ENCODE results near the gene ZNF689.
"Not testable (repeated sequence)": the region's sequence is repeated elsewhere in the genome, so short reads cannot be mapped to it uniquely, and the experiment has no call there.

The ZNF689 gene

DNA sequence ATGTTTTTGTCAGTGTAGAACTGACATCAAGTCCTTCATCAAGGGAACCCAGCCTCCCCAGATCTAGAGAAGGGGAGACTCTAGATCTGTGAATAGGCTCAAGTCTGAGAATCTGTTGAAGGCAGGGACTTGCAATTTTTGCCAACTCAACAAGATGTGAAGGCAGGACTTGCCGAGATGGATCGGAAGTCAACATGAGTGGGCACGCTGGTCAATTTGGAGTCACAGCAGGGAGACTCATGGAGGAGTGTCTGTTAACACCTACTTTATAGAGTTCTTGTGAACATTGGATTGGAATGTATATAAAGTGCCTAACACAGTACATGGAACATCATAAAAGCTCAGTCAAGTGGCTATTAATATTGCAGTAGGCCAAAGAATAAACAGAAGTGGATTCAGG lies 10.0 kb downstream of the ZNF689 start:
- ATAC-seq (no peak), DNase-seq (no peak)

DNA sequence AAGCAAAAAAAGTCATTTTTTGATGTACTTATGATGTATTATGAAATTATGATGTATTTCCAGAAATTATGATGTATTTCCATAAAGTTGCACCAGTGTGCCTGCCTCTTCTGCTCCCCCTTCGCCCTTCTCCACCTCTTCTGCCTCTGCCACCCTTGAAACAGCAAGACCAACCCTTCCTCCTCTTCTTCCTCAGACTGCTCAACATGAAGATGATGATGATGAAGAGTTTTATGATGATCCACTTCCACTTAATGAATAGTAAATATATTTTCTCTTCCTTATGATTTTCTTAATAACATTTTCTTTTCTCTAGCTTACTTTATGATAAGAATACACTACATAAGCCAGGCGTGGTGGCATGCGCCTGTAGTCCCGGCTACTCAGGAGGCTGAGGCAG lies 17.3 kb downstream of the ZNF689 start:
- ATAC-seq (no peak), DNase-seq (no peak)

DNA sequence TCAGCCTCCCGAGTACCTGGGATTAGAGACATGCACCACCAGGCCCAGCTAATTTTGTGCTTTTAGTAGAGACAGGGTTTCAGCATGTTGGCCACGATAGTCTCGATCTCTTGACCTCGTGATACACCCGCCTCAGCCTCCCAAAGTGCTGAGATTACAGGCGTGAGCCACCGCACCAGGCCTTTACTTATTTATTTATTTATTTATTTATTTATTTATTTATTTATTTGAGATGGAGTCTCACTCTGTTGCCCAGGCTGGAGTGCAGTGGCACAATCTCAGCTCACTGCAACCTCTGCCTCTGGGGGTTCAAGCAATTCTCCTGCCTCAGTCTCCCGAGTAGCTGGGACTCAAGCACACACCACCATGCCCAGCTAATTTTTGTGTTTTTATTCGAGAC lies 19.3 kb downstream of the ZNF689 start:
- not testable (repeated sequence) for DNase-seq, ATAC-seq

DNA sequence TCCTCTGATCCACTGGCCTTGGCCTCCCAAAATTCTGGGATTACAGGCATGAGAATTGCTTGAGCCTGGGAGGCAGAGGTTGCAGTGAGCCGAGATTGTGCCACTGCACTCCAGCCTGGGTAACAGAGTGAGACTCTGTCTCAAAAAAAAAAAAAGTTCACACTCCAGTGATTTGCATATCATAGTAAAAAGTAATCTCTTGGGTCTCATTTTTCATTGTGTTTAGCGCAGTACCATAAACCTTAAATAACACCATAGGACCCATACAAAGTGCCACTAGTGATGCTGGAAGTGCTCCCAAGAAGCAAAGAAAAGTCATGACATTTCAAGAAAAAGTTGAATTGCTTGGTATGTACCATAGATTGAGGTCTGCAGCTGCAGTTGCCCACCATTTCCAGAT lies 20.6 kb downstream of the ZNF689 start:
- DNase-seq, ATAC-seq: not testable (repeated sequence)

DNA sequence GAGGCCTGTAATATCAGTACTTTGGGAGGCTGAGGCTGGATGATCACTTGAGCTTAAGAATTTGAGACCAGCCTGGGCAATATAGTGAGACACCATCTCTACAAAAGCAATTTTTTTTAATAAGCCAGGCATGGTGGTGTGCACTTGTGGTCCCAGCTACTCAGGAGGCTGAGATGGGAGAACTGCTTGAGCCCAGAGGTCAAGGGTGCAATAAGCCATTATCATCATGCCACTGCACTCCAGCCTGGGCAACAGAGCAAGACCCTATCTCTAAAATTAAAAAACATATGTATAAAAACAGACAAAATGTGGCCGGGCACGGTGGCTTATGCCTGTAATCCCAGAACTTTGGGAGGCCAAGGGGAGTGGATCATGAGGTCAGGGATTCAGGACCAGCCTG lies 21.5 kb downstream of the ZNF689 start:
- ATAC-seq, result no peak
- DNase-seq, result no peak

DNA sequence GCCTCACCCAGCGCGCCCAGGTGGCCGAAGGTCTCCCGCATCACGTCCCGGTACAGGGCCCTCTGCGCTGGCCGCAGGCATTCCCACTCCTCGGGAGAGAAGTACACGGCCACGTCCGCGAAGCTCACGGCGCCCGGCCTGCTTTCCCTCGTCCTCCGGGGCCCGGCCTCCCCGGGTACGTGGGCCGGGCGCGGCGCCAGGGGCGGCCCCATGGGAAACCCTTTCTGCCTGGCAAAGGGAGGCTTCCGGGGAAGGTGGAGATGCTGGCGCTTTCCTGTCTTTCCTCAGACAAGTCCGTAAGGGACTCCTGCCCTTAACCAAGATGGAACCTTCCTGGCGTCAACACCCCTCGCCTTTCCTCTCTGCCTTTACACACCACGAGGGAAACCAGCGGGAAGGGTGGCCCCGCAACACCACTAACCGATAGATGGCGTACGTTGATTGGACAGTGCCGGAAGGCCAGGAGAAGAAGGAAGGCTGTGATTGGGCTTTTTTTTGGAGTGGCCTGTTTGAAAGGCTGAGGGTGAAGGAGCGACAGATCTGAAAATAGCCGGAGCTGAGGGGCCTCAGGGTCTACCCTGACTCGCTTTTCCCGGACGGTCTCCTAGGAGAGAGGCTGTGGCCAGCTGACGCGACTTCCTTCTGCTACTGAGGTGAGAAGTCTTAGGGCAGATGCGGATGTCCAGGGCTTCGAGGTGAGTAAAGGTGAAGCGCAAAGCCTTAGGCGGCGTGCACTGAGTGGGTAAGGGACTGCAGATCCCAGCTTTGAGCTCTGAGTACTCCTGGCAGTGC lies 24.6 kb downstream of the ZNF689 start, which contains the start of gene ZNF785:
ZNF785 (minus strand) TSS at position 298 of the 792 bp plus-strand sequence; CDS start at position 212, 86 bp downstream.
- peak; percentile 91 for DNase-seq
- peak; percentile 96 for ATAC-seq

DNA sequence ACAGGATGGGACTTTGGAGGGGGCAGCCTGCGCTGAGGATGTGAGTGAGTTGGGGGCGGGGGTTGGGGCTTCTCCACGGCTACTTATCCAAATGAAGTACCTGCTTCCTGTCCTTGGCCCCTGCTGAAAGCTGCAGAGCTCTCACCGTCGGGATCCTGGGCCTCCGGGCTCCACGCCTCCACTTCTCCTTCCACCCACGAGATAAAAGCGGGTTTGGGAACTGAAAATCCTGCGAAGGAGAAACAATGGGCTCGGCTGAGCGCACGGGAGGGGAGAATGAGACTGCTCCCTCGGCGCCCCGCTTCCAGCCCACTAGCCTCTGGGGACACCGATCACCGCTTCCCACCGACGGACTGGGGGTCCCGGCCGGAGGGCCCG lies 25.2 kb downstream of the ZNF689 start:
- DNase-seq (peak; percentile 42), ATAC-seq (peak; percentile 7)

DNA sequence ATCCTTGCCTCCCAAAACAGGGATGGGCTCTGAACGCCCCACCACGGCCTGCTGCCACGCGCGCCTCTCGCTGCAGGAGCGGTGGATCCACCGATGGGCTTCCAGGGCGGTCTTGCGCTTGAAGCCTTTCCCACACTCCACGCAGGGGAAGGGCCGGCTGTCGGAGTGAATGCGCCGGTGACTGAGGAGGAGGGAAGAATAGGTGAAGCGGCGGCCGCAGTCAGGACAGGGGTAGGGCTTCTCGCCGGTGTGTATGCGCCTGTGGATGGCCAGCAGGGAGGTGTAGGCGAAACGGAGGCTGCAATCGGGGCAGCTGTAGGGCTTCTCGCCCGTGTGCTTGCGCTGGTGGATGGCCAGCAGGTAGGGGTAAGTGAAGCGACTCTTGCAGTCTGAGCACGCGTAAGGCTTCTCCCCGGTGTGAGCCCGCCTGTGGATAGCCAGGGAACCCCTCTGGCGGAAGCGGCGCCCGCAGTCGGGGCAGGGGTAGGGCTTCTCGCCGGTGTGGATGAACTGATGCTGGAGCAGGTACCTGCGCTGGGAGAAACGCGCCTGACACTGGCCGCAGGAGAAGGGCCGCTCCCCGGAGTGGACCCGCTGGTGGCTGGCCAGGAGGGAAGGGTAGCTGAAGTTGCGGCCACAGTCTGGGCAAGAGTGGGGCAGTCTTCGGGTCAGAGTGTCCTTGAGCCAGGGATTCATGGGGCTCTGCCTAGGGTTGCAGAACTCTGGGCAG lies 27.4 kb downstream of the ZNF689 start:
- no peak for DNase-seq
- ATAC-seq, result no peak

DNA sequence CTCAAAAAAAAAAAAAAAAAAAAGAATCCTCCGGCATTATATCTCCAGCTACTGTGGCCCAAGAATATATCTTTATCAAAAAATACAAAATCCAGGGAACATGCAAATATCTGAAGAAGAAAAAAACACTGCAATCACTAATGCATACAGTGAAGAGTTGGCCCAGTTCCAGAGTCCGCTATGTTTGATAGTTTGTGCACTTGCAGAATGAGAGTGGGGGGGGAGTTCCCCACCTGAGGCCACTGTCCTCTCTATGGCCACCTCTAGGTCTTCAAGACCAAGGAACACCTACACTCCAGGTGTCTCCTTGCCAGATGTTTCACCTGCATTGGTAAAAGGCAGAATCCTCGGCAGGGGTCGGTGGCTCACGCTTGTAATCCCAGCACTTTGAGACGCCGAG lies 28.7 kb downstream of the ZNF689 start:
- no peak for DNase-seq

DNA sequence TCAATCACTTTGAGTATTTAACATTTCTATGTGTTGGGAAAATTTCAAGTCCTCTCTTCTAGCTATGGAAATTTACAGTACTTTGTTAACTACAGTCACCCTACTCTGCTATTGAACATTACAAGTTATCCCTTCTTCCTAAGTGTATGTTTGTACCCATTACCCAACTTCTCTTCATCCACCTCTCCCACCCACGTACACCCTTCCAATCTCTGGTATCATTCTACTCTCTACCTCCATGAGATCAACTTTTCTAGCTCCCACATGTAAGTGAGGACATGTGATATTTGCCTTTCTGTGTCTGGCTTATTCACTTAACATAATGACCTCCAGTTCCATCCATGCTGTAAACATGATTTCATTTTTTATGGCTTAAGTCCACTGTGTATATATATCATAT lies 35.5 kb downstream of the ZNF689 start:
- ATAC-seq, result no peak
- DNase-seq, result no peak

More for the DNA sequence above, 28.7 kb downstream of the ZNF689 start:
- no peak for ATAC-seq

DNA sequence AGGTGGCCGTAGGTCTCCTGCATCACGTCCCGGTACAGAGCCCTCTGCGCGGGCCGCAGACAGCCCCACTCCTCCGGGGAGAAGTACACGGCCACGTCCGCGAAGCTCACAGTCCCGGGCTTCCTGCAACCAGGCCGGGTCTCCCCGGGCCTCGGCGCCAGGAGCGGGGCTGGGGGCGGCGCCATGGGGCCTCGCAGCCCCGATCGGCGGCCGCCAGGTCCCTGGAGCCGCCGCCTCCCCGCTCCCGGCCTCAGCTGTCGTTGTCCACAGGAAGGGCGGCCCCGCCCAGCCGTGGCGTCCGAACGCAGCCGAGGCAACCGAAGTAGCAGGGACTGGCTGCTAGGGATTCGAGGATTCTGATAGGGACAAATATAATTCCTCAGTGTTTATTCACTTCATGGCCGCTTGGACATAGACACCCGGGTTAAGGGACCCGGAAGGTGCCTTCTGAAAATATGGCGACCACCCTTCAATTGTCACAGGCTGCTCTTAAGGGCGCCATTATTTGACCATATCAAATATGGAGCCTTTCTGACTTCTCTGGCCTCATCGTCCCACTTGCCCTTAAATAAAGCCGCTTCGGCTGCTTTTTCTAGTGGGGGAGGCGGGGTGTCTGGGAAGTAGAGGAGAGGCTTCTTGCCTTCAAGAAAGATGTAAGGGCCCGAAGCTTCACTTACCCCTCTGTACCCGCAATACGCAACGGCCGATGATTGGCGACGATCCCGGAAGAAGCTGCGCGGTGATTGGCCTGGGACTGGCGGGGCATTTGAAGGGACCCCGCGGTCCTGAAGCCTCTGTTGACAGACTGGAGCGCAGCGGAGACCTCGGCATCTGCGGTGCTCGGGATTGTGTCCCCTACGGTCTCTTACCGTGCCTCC lies 38.5 kb downstream of the ZNF689 start, which contains the start of gene ZNF688:
ZNF688 (minus strand) TSS at position 270 of the 878 bp plus-strand sequence; CDS start at position 185, 85 bp downstream.
- ATAC-seq (peak; percentile 84), DNase-seq (peak; percentile 90)

DNA sequence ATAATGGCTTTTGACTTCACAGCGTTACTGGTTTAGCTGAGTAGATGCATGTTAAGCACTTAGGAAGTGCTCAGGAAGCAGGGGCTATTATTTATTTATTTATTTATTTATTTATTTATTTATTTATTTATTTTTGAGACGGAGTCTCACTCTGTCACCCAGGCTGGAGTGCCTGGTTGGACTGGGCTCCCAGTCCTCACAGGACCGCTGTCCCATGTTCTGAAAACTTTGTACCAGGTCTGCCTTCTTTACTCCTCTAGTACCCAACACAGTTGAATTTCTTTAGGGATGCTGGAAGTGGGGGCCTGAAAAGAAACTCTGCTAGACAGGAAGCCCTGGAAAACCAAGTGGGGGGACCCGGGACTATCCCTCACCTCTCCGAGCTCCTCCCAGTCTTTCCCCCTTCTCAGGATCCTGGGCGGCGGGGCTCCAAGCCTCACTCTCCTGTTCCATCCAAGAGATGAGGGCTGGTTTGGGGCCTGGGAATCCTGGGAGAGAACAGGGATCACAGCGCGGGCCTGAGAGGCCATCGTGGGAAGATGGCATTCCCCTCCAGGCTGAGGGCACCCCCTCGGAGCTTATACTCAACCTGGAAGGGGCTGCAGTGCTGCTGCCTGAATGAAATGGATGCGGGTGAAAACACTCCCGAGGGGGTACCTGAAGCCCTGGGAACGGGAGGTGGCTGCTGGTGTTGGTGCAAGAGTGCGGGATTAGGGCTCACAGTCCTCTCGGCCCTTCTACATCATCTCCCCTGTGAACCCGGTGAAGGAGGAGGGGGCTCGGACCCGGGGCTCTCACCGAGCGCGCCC lies 39.3 kb downstream of the ZNF689 start:
- no peak for DNase-seq
- no peak for ATAC-seq

DNA sequence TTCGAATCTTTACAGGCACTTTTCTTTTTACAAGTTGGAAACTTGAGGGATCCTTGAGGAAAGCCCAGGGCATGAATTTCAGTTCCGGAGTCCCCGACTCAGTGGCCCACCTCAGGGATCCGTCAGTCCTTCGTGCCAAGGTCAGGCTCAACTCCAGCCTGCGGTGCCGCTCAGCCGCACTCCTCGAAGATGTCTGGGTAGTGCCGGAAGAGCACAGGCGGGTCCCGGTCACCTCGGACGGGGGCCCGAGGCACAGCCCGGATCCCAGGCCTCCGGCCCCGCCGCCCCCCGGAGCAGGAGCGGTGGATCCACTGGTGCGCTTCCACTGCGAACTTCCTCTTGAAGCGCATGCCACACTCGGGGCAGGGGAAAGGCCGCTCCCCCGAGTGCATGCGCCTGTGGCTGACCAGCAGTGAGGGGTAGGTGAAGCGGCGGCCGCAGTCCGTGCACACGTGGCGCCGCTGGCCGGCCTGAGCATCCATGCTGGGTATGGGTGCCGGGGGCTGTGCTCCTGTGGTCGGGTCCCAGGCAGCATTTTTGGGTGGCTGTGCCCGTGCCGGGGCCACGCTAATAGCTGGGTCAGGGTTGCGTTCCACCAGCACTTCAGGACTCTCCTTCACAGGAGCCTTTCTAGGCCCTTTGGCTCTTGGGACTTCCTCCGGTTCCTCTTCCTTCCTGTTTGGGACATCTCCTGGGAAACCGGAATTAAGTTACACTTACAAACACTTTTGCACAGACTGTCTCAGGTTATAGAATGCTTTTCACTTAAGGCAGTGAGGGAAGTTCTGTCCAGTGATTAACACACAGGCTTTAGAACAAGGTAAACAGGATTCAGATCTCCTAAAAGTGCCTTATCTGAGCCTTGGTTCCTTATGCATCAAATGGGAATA lies 40.2 kb downstream of the ZNF689 start:
- no peak for DNase-seq
- ATAC-seq, result no peak

DNA sequence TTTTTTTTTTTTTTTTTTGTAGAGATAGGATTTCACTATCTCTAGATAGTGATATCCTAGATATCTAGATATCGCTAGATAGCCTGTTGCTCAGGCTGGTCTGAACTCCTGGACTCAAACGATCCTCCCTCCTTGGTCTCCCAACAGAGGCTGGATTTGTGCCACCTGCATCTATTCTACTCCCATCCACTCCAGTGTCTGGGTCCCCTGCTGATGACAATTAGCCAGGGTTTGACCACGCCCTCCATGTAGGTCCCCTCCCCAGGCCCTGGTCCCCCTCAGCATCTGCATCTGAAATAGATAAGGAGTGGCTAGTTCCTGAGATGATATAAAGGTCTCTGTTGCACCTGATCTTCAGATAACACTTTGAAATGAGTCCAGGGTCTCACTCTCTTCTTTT lies 40.9 kb downstream of the ZNF689 start:
- no peak for ATAC-seq
- DNase-seq, result no peak

DNA sequence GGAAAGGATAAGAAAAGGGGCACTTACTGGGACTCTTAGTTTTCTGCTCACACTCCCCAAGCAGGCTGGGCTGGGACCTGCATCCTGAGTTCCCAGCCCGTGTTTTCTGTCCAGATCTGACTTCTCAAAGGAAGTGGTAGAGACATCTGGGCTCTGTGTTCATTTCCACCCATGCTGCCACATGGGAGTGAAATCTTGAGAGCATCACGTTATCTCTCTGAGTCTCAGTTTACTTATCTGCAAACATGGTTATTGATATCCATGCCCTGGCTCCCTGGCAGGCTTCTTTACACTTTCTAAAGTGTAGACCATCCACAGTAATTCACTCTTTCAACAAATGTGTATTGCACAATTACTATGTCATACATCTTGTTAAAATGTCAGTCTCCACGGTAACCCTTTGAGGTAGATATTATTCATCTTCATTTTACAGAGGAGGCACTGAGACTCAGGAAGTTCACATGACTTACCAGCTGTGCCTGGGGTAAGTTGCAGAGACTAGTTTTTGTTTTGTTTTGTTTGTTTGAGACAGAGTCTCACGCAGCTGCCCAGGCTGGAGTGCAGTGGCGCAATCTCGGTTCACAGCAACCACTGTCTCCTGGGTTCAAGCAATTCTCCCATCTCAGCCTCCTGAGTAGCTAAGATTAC lies 42.1 kb downstream of the ZNF689 start:
- peak; percentile 61 for ATAC-seq
- peak; percentile 37 for DNase-seq

DNA sequence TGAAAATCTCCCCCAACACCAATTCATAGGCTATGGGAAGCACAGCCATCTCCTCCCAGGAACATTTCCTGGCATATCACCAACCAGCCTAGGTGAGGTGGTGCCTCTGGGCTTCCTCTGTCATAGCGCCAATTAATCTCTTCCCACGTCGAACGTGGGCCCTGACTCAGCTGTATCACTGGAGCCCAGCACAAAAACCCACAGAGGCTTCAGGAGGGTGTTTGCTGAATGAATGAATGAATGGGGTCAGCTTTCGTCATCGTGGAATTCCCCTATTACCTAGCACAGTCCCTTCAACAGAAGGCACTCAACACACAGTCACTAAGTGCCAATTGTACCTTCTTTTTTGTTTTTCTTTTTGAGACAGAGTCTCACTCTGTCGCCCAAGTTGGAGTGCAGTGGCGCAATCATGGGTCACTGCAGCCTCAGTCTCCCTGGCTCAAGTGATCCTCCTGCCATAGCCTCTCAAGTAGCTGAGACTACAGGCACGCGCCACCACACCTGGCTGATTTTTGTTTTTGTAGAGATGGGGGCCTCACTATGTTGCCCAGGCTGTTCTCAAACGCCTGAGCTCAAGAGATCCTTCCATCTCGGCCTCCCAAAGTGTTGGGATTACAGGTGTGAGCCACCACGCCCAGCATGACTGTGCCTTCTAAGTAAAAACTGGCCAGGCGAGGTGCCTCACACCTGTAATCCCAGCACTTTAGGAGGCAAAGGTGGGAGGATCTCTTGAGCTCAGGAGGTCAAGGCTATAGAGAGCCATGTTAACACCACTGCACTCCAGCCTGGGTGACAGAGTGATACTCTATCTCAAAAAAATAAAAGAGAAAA lies 42.8 kb downstream of the ZNF689 start:
- peak; percentile 28 for ATAC-seq
- peak; percentile 59 for DNase-seq

DNA sequence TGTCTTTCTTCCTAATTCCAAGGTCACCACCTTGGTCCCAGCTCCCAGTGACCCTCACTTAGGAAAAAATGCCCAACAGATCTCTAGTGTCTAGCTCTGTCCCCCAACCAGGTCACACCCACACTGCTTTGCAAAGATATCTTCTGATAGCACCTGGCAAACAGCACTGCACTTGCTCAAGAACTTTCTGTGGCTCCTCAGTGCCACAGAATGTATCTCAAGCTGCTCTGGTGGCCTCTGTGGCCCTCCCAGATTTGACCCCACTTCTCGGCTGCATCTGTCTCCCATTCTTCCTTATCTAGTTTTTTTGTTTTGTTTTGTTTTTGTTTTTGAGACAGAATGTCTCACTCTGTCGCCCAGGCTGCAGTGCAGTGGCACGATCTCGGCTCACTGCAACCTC lies 43.7 kb downstream of the ZNF689 start:
- no peak for ATAC-seq
- no peak for DNase-seq

DNA sequence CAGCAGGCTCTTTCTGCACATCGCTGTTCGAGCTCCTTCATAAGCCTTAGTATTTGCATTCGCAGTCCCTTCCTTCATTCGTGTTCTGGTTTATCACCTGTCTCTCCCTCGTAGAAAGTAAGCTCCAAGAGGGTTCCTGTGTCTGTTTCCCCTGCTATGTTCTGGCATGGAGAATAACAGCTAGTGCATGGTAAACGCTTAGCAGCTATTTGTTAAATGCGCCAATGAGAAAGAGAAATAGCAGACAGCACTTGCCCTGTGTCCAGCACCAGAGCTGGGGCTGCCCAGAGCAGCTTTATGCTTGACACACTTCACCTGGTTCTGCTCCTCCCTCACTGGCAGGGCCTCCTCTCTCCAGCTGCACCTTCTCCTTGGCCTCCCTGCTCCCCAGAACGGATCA lies 44.2 kb downstream of the ZNF689 start:
- ATAC-seq, result no peak

DNA sequence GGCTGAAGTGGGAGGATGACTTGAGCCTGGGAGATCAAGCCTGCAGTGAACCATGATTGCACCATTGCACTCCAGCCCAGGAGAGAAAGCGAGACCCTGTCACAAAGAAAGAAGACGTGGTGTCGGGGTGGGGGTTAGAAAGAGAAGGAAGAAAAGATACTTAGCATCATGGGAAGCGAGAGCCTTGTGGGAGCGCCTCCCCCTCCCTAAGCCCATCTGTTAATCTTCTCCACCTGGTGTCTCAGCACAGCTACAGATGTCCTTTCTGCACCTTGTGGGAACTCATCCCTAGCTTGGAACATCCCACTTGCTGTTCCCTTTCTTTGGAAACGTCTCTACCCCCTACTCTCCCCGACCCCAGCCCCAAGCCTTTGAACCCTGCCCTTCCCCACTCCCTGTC lies 44.7 kb downstream of the ZNF689 start:
- ATAC-seq (no peak), DNase-seq (no peak)

More for the DNA sequence above, 44.2 kb downstream of the ZNF689 start:
- no peak for DNase-seq
